T-helper 2 cell treated with Interferon-gamma antibody and Interleukin-4, amounts not matched to agents 100 ng/mL and 5 ng/mL, for 36 hours (primary cell): ENCODE results near the gene METTL22. TPM values are rescaled to one million over a fixed set of nuclear protein-coding genes. Genes with fewer than 3 reads are reported as not detected.
"Not testable (repeated sequence)": the region's sequence is repeated elsewhere in the genome, so short reads cannot be mapped to it uniquely, and the experiment has no call there.

Source experiments
- intact Hi-C: fragments of 100-400 bp; cut with micrococcal nuclease; formaldehyde crosslinking; loops from one replicate; pipeline ENCODE4 v1.15.1; 2023
- total RNA-seq: library from RNA; stranded (reverse); gene quantifications from 2 replicates; pipeline ENCODE4 v1.2.3, GENCODE V29; 2022

METTL22 gene
- total RNA-seq, 1 donor from 2014 or later = 26.9 TPM

- intact Hi-C loops = no loop called here
These were observed 9.9 kb downstream of the METTL22 start for GRCh38 chr16:8631373-8631772.

GRCh38 chr16:8631818-8632465 is 10.4 kb downstream of the METTL22 start:
- intact Hi-C loops = no loop called here

GRCh38 chr16:8632675-8633182 is 11.2 kb downstream of the METTL22 start:
- intact Hi-C loops = no loop called here

GRCh38 chr16:8634991-8635736 is 13.7 kb downstream of the METTL22 start:
- intact Hi-C loops = no loop called here

- intact Hi-C loops = no loop called here
These were observed 18.2 kb downstream of the METTL22 start for GRCh38 chr16:8639694-8640093.

- intact Hi-C loops = no loop called here
These were observed 20.2 kb downstream of the METTL22 start for GRCh38 chr16:8641671-8642070.

- intact Hi-C loops = no loop called here
These were observed 20.6 kb downstream of the METTL22 start for GRCh38 chr16:8642146-8642545.

GRCh38 chr16:8644211-8645140 is 23.0 kb downstream of the METTL22 start:
- intact Hi-C loops = loop anchor here (1.0 kb wide), 1 partner anchor 77 kb away; no protein-coding TSS in a partner anchor

- intact Hi-C loops = loop anchor here (1.0 kb wide), 1 partner anchor 78 kb away; no protein-coding TSS in a partner anchor
These were observed 23.6 kb downstream of the METTL22 start for GRCh38 chr16:8645141-8645521.

GRCh38 chr16:8645831-8646230 is 24.3 kb downstream of the METTL22 start:
- intact Hi-C loops = loop anchor here (1.0 kb wide), 1 partner anchor 79 kb away; no protein-coding TSS in a partner anchor

- intact Hi-C loops = no loop called here
These were observed 25.0 kb downstream of the METTL22 start for GRCh38 chr16:8646326-8647053.

GRCh38 chr16:8647721-8648318 is 26.3 kb downstream of the METTL22 start:
- intact Hi-C loops = no loop called here

- intact Hi-C loops = no loop called here
These were observed 27.4 kb downstream of the METTL22 start for GRCh38 chr16:8648877-8649276.

GRCh38 chr16:8649829-8650554 is 28.5 kb downstream of the METTL22 start:
- intact Hi-C loops = no loop called here

- intact Hi-C loops = not testable (repeated sequence)
These were observed 30.5 kb downstream of the METTL22 start for GRCh38 chr16:8651958-8652357.

- intact Hi-C loops = loop anchor here (1.0 kb wide), 1 partner anchor 88 kb away; no protein-coding TSS in a partner anchor
These were observed 33.8 kb downstream of the METTL22 start for GRCh38 chr16:8655184-8655717.

- intact Hi-C loops = no loop called here
These were observed 34.9 kb downstream of the METTL22 start for GRCh38 chr16:8656376-8656775.

GRCh38 chr16:8660841-8661301 is 39.4 kb downstream of the METTL22 start:
- intact Hi-C loops = loop anchor here (1.0 to 10.0 kb wide), 3 partner anchors 131 to 474 kb away; no protein-coding TSS in a partner anchor

GRCh38 chr16:8661703-8662102 is 40.2 kb downstream of the METTL22 start:
- intact Hi-C loops = loop anchor here (1.0 to 10.0 kb wide), 3 partner anchors 131 to 473 kb away; no protein-coding TSS in a partner anchor
